Upper lobe of left lung (tissue), 6 donors: ENCODE measurements around the gene IMPA2. TPM values are rescaled to one million over a fixed set of nuclear protein-coding genes. Genes with fewer than 3 reads are reported as not detected.
A peak's percentile ranks its signal among the peaks of the same experiment; 100 is the strongest.

ENCODE experiments used
- ATAC-seq, 2 donors: fragments of 200-7000 bp; cut with Tn5 transposase; one replicate each; pipeline ENCODE4 v1.9.1; 2022; ENCODE audit warnings: mild to moderate bottlenecking in 2 of 2, moderate library complexity in 2 of 2; ENCODE audit not compliant: low FRiP score in 2 of 2
- DNase-seq, 2 donors: peaks; one replicate each; pipeline ENCODE4 v3.0.0-alpha.2; 2019 to 2020
- H3K27ac ChIP-seq, 4 donors: fragments of 200-600 bp; sonication (generic); one replicate each; pipeline ENCODE4 v1.5.1; 2016 to 2019
- H3K27me3 ChIP-seq, 4 donors: fragments of 200-600 bp; sonication (generic); one replicate each; pipeline ENCODE4 v1.5.1; 2017 to 2019
- H3K36me3 ChIP-seq, 4 donors: fragments of 200-600 bp; sonication (generic); one replicate each; pipeline ENCODE4 v1.5.1; 2016 to 2019
- H3K4me1 ChIP-seq, 4 donors: fragments of 200-600 bp; sonication (generic); one replicate each; pipeline ENCODE4 v1.5.1; 2018 to 2019
- H3K4me3 ChIP-seq, 4 donors: fragments of 200-600 bp; sonication (generic); one replicate each; pipeline ENCODE4 v1.5.1; 2017 to 2019; ENCODE audit warnings: mild to moderate bottlenecking in 2 of 4, moderate library complexity in 1 of 4
- H3K9me3 ChIP-seq, 4 donors: fragments of 200-600 bp; sonication (generic); one replicate each; pipeline ENCODE4 v1.5.1; 2018 to 2019
- CTCF ChIP-seq, 6 experiments: fragments of 450-650 bp in 4 of 6; fragments of 200-600 bp in 2 of 6; sonication (generic) in 2 of 6; IDR thresholded peaks; one replicate each; pipeline ENCODE4 v1.5.1; 2016 to 2019; ENCODE audit warnings: antibody characterized with exemption in 6 of 6
- EP300 ChIP-seq, 4 donors: sonication (generic); formaldehyde crosslinking; IDR thresholded peaks; one replicate each; pipeline ENCODE4 v1.5.1; 2017; ENCODE audit warnings: antibody characterized with exemption in 4 of 4, control low read depth in 2 of 4
- POLR2A ChIP-seq, 4 donors: fragments of 450-650 bp; IDR thresholded peaks; one replicate each; pipeline ENCODE4 v1.5.1; 2016 to 2017; ENCODE audit warnings: antibody characterized with exemption in 4 of 4, mild to moderate bottlenecking in 2 of 4
- POLR2AphosphoS5 ChIP-seq, 2 donors: sonication (generic); formaldehyde crosslinking; IDR thresholded peaks; one replicate each; pipeline ENCODE4 v1.5.1; 2017; ENCODE audit warnings: antibody characterized with exemption in 2 of 2
- WGBS, 2 donors: methylation state at CpG; one replicate each; pipeline ENCODE4 v1.1.5; 2017 to 2018; 5-methylcytosine and 5-hydroxymethylcytosine counted together
- total RNA-seq, 6 donors: library from RNA; depleted of rRNA in 4 of 6; stranded (reverse); fragments of >200 nt in 4 of 6; gene quantifications; one replicate each; pipeline versions ENCODE4 v1.1.0 to v1.2.1, GENCODE V29; 2016 to 2021
- donor health status: DM: no; HTN: no; CAD: no; lungs with moderate emphysema.
- donor health status: DM: no; HTN: yes; CAD: no; lungs with severe emphysema.

IMPA2 gene
- total RNA-seq, 6 donors from 2014 or later = 59.3 to 111 (median 77.6) TPM

- Histone ChIP-seq H3K4me1 (peaks cover 10 to 48% (median 25%) of the 10 kb centered on the region in 4 donors), H3K27ac (peak overlapping the region in 2 of 4 donors; percentile 49 to 61), H3K9me3 (no peaks in the 10 kb centered on the region), H3K27me3 (no peaks in the 10 kb centered on the region), H3K36me3 (no peaks in the 10 kb centered on the region), H3K4me3 (no peak overlapping the region)
- ATAC-seq (peak in 1 of 2 donors; percentile 81), DNase-seq (no peak)
- TF ChIP-seq POLR2AphosphoS5 (IDR thresholded peaks at IDR 0.05) = no peak
- no peak for TF ChIP-seq EP300 (IDR thresholded peaks at IDR 0.05)
- TF ChIP-seq POLR2A (IDR thresholded peaks at IDR 0.05) = no peak
- no peak for TF ChIP-seq CTCF (IDR thresholded peaks at IDR 0.05)
- 38 to 59% methylated on average over 7 of the region's 7 CpGs for WGBS, 2 donors
Measured at GRCh38 chr18:11987527-11987926, 6.2 kb downstream of the IMPA2 start.

- peak overlapping the region in 2 of 4 donors; percentile 5 to 12 for H3K27ac ChIP-seq
- no peak for DNase-seq
- no peak for ATAC-seq
- H3K36me3 ChIP-seq = no peaks in the 10 kb centered on the region
- no peaks in the 10 kb centered on the region for H3K27me3 ChIP-seq
- 60 to 81% methylated on average over 7 to 8 of the region's 8 CpGs for WGBS, 2 donors
- no peaks in the 10 kb centered on the region for H3K9me3 ChIP-seq
- H3K4me3 ChIP-seq = no peak overlapping the region
- peaks cover 6 to 39% (median 15%) of the 10 kb centered on the region in 4 donors for H3K4me1 ChIP-seq
- no peak for TF ChIP-seq POLR2A (IDR thresholded peaks at IDR 0.05)
- TF ChIP-seq POLR2AphosphoS5 (IDR thresholded peaks at IDR 0.05) = no peak
- no peak for TF ChIP-seq CTCF (IDR thresholded peaks at IDR 0.05)
- TF ChIP-seq EP300 (IDR thresholded peaks at IDR 0.05) = no peak
Measured at GRCh38 chr18:11989174-11989573, 7.9 kb downstream of the IMPA2 start.

- TF ChIP-seq CTCF (IDR thresholded peaks at IDR 0.05) (no peak), POLR2A (IDR thresholded peaks at IDR 0.05) (no peak), EP300 (IDR thresholded peaks at IDR 0.05) (no peak), POLR2AphosphoS5 (IDR thresholded peaks at IDR 0.05) (no peak)
- peak overlapping the region in 3 of 4 donors; percentile 5 to 12 (median 10) for H3K27ac ChIP-seq
- no peaks in the 10 kb centered on the region for H3K9me3 ChIP-seq
- H3K27me3 ChIP-seq = no peaks in the 10 kb centered on the region
- no peak overlapping the region for H3K4me3 ChIP-seq
- H3K36me3 ChIP-seq = no peaks in the 10 kb centered on the region
- ATAC-seq (no peak), DNase-seq (no peak)
- H3K4me1 ChIP-seq = peaks cover 14 to 46% (median 22%) of the 10 kb centered on the region in 4 donors
- WGBS, 2 donors = 72 to 78% methylated on average over 2 to 6 of the region's 6 CpGs
Measured at GRCh38 chr18:11989966-11990380, 8.7 kb downstream of the IMPA2 start.

GRCh38 chr18:11990539-11990938 is 9.2 kb downstream of the IMPA2 start:
- no peak for TF ChIP-seq POLR2AphosphoS5 (IDR thresholded peaks at IDR 0.05)
- TF ChIP-seq CTCF (IDR thresholded peaks at IDR 0.05) = no peak
- no peak for TF ChIP-seq POLR2A (IDR thresholded peaks at IDR 0.05)
- TF ChIP-seq EP300 (IDR thresholded peaks at IDR 0.05) = no peak
- ATAC-seq (no peak), DNase-seq (no peak)
- H3K4me3 ChIP-seq = no peak overlapping the region
- peaks cover 20 to 52% (median 25%) of the 10 kb centered on the region in 4 donors for H3K4me1 ChIP-seq
- H3K9me3 ChIP-seq = no peaks in the 10 kb centered on the region
- peak overlapping the region in 1 of 4 donors; percentile 18 for H3K27ac ChIP-seq
- H3K36me3 ChIP-seq = no peaks in the 10 kb centered on the region
- 62 to 76% methylated on average over 9 of the region's 9 CpGs for WGBS, 2 donors
- no peaks in the 10 kb centered on the region for H3K27me3 ChIP-seq
